ENCODE measurements around the gene DPF3. TPM values are rescaled to one million over a fixed set of nuclear protein-coding genes. Genes with fewer than 3 reads are reported as not detected.

DPF3 gene
- total and polyA plus RNA-seq, 4 donors: 0.17 to 3.9 (median 0.52) TPM

- Histone ChIP-seq H3K4me3 (no peak overlapping the region), H3K9ac (ENCODE audit: insufficient read depth in 1 of 2, low read length in 2 of 2) (no peak overlapping the region), H3K9me3 (ENCODE audit: control insufficient read depth in 4 of 4, insufficient read depth in 3 of 4, low read length in 3 of 4) (peaks cover 0 to 2% (median 0%) of the 10 kb centered on the region in 4 donors), H3K36me3 (ENCODE audit: control insufficient read depth in 4 of 4, insufficient read depth in 4 of 4, low read length in 4 of 4) (no peaks in the 10 kb centered on the region), H3K27me3 (ENCODE audit: control insufficient read depth in 3 of 3, insufficient read depth in 3 of 3, low read length in 2 of 3) (no peaks in the 10 kb centered on the region), H3K4me1 (ENCODE audit: control insufficient read depth in 5 of 5, insufficient read depth in 5 of 5, low read length in 5 of 5) (peaks cover 0 to 54% (median 10%) of the 10 kb centered on the region in 5 donors), H3K27ac (ENCODE audit: low read depth in 1 of 2, low read length in 1 of 2) (peak overlapping the region in 1 of 2 donors; percentile 80)
- no peak for TF ChIP-seq CTCF (IDR thresholded peaks at IDR 0.05; ENCODE audit: control extremely low read depth, extremely low read depth)
- 65 to 78% methylated on average over 20 of the region's 20 CpGs for WGBS, 2 donors
- ATAC-seq (ENCODE audit: insufficient read depth, low FRiP score) (no peak), DNase-seq (peak; percentile 38 to 65 (median 58))
These were observed 276.4 kb downstream of the DPF3 start for GRCh38 chr14:72617391-72618031.

- Histone ChIP-seq H3K4me3 (no peak overlapping the region), H3K36me3 (ENCODE audit: control insufficient read depth in 4 of 4, insufficient read depth in 4 of 4, low read length in 4 of 4) (no peaks in the 10 kb centered on the region), H3K4me1 (ENCODE audit: control insufficient read depth in 5 of 5, insufficient read depth in 5 of 5, low read length in 5 of 5) (peaks cover 0 to 54% (median 12%) of the 10 kb centered on the region in 5 donors), H3K9ac (ENCODE audit: insufficient read depth in 1 of 2, low read length in 2 of 2) (no peak overlapping the region), H3K9me3 (ENCODE audit: control insufficient read depth in 4 of 4, insufficient read depth in 3 of 4, low read length in 3 of 4) (peaks cover 0 to 2% (median 0%) of the 10 kb centered on the region in 4 donors), H3K27me3 (ENCODE audit: control insufficient read depth in 3 of 3, insufficient read depth in 3 of 3, low read length in 2 of 3) (no peaks in the 10 kb centered on the region), H3K27ac (ENCODE audit: low read depth in 1 of 2, low read length in 1 of 2) (peak overlapping the region in 1 of 2 donors; percentile 40)
- DNase-seq (no peak), ATAC-seq (ENCODE audit: insufficient read depth, low FRiP score) (no peak)
- WGBS, 2 donors: 76 to 80% methylated on average over 7 of the region's 7 CpGs
- no peak for TF ChIP-seq CTCF (IDR thresholded peaks at IDR 0.05; ENCODE audit: control extremely low read depth, extremely low read depth)
These were observed 277.1 kb downstream of the DPF3 start for GRCh38 chr14:72616811-72617210.

- Histone ChIP-seq H3K4me1 (ENCODE audit: control insufficient read depth in 5 of 5, insufficient read depth in 5 of 5, low read length in 5 of 5) (peaks cover 0 to 54% (median 12%) of the 10 kb centered on the region in 5 donors), H3K9ac (ENCODE audit: insufficient read depth in 1 of 2, low read length in 2 of 2) (no peak overlapping the region), H3K36me3 (ENCODE audit: control insufficient read depth in 4 of 4, insufficient read depth in 4 of 4, low read length in 4 of 4) (no peaks in the 10 kb centered on the region), H3K4me3 (no peak overlapping the region), H3K9me3 (ENCODE audit: control insufficient read depth in 4 of 4, insufficient read depth in 3 of 4, low read length in 3 of 4) (peaks cover 0 to 2% (median 0%) of the 10 kb centered on the region in 4 donors), H3K27ac (ENCODE audit: low read depth in 1 of 2, low read length in 1 of 2) (no peak overlapping the region), H3K27me3 (ENCODE audit: control insufficient read depth in 3 of 3, insufficient read depth in 3 of 3, low read length in 2 of 3) (no peaks in the 10 kb centered on the region)
- no peak for TF ChIP-seq CTCF (IDR thresholded peaks at IDR 0.05; ENCODE audit: control extremely low read depth, extremely low read depth)
- no peak for ATAC-seq (ENCODE audit: insufficient read depth, low FRiP score)
- 65 to 71% methylated on average over 4 of the region's 4 CpGs for WGBS, 2 donors
- DNase-seq: peak; percentile 22 to 96 (median 61)
These were observed 277.6 kb downstream of the DPF3 start for GRCh38 chr14:72616294-72616693.

All from lung (tissue), 12 donors.